Motor neuron (in vitro differentiated cells): ENCODE data around the gene PCBP4. TPM values are rescaled to one million over a fixed set of nuclear protein-coding genes. Genes with fewer than 3 reads are reported as not detected.
"Not testable (repeated sequence)": the region's sequence is repeated elsewhere in the genome, so short reads cannot be mapped to it uniquely, and the experiment has no call there.

Experiments
- ATAC-seq, 8 experiments: fragments of 200-7000 bp; cut with Tn5 transposase; replicated peaks in 6 of 8; 2 replicates each; pipeline ENCODE4 v1.8.0; 2021; ENCODE audit warnings: mild to moderate bottlenecking in 8 of 8, moderate library complexity in 8 of 8
- H3K27ac ChIP-seq, 2 donors: fragments of 250-450 bp; sonication (Bioruptor Pico); 2 replicates each; pipeline ENCODE4 v1.9.0; 2021; ENCODE audit warnings: antibody characterized with exemption in 2 of 2, mild to moderate bottlenecking in 2 of 2, moderate library complexity in 1 of 2
- H3K4me1 ChIP-seq, 2 donors: fragments of 250-450 bp; sonication (Bioruptor Pico); replicated peaks in 1 of 2; 2 replicates each; pipeline ENCODE4 v1.6.1; 2021; ENCODE audit warnings: antibody characterized with exemption in 2 of 2, mild to moderate bottlenecking in 2 of 2, moderate library complexity in 1 of 2
- H3K4me3 ChIP-seq, 5 donors: fragments of 250-450 bp; sonication (Bioruptor Pico); 2 replicates each; pipeline ENCODE4 v1.9.0; 2021; ENCODE audit warnings: antibody characterized with exemption in 5 of 5, mild to moderate bottlenecking in 5 of 5, moderate library complexity in 4 of 5
- WGBS, 10 experiments: fragments of 450-650 bp; shearing (Covaris generic); methylation state at CpG; one replicate each; pipeline ENCODE4 v1.0.0; 2022; 5-methylcytosine and 5-hydroxymethylcytosine counted together
- in situ Hi-C, 9 experiments: fragments of 400-800 bp; cut with MboI; loops; one replicate each; pipeline ENCODE4 v1.15.0; 2021; ENCODE audit warnings: low sequenced_read_pairs in 9 of 9, low pct_unique_long_range_greater_than_20kb in 2 of 9; ENCODE audit not compliant: unreplicated experiment in 9 of 9
- total RNA-seq, 8 experiments: library from RNA; unstranded; fragments of 300-600 nt; gene quantifications; 2 replicates each; pipeline versions ENCODE4 v1.2.3 to v1.2.4, GENCODE V29; 2022

PCBP4 gene
- total RNA-seq, 8 experiments from 2014 or later: 10.6 to 338 (median 121) TPM

- WGBS, 10 experiments: 79 to 100% (median 95%) methylated on average over 1 to 16 of the region's 25 CpGs; no CpG with 5 or more reads in 2 of the 10 experiments
- in situ Hi-C loops: no loop called here
- ATAC-seq: no peak
- H3K27ac ChIP-seq: no peak overlapping the region
- H3K4me1 ChIP-seq: peaks cover 7 to 8% of the 10 kb centered on the region in 2 donors
- H3K4me3 ChIP-seq: no peak overlapping the region
These were observed 31.1 kb downstream of the PCBP4 start for GRCh38 chr3:51935886-51936755.

DNA sequence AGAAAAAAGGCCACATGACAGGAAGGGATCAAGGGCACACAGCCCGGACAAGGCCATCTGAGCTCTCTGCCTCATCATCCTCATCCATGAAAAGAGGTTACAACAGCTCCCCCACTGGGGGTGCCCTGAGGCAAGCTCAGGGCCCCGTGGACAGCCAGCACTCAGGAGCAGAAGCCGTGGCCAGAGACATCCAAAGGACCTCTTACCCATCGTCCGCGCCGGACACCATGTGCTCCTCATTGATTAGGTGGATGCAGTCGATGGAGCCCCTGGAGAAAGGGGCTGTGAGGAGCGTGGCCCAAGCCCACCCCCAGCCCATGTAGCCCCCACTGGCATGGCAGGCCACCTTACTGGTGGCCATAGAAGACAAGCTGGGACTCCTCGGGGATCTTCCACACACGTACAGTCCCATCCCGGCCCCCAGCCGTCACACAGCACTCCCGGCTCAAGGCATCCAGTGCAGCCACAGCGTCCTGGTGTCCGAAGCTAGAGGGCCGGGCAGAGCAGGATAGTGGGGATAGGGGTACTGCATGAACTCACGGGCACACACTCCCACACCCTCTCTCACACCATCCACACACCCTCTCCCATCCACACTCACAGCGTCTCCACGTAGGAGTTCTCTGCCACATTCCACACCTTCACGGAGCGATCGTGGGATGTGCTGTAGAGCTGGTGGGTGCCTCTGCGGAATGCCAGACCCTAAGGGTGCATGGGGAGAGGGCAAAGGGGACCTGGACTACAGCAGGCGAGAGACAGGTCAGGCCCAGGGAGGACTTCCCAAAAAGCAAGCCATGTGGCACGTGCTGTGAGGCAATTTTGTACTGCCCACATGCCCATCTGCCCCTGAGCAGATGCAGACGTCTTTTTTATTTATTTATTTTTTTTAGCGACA lies 32.0 kb downstream of the PCBP4 start:
- Histone ChIP-seq H3K4me3 (no peak overlapping the region), H3K27ac (no peak overlapping the region), H3K4me1 (peaks cover 0 to under 1% of the 10 kb centered on the region in 2 donors)
- 64 to 100% (median 98%) methylated on average over 2 to 5 of the region's 28 CpGs; no CpG with 5 or more reads in 6 of the 10 experiments for WGBS, 10 experiments
- ATAC-seq: peak in 2 of 8 experiments; percentile 7 to 22
- in situ Hi-C loops: no loop called here

- Histone ChIP-seq H3K4me1 (no peaks in the 10 kb centered on the region), H3K4me3 (no peak overlapping the region), H3K27ac (no peak overlapping the region)
- ATAC-seq: peak in 2 of 8 experiments; percentile 8
- WGBS, 10 experiments: 90 to 100% (median 96%) methylated on average over 1 to 5 of the region's 11 CpGs; no CpG with 5 or more reads in 6 of the 10 experiments
- in situ Hi-C loops: no loop called here
These were observed 33.0 kb downstream of the PCBP4 start for GRCh38 chr3:51934139-51934850.

DNA sequence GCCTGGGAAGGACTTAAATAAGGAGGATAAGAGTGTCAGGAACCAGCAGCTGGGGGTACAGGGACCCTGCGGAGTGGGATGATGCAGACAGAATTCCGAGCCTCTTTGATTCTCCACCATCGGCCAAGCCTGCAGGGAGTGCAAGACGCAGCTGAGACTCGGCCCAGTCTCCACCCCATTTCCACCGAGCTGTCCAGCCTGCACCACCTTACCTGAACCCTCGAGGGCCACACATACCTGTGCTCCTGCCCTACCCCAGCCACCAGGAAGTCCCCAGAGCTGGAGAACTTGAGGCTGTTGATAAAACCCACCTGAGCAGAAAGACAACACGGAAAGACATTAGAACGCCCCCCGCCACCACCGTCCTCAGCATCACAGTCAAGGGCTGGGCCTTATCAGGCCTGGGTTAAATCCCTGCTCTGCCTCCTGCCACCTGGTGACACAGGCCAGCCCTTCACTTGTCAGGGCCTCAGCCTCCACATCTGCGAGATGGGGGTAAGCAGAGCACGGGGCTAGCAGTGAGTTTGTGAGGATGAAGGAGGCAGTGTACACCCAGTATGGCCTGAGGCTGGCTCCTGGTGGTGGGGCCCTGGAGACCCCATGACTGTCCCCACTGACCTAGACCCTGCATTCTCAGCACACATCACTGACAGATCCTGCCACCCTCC lies 33.6 kb downstream of the PCBP4 start:
- ATAC-seq: peak in 1 of 8 experiments; percentile 2
- H3K4me3 ChIP-seq: no peak overlapping the region
- H3K27ac ChIP-seq: no peak overlapping the region
- in situ Hi-C loops: no loop called here
- no peaks in the 10 kb centered on the region for H3K4me1 ChIP-seq
- WGBS, 10 experiments: 100% methylated on average over 1 to 2 of the region's 13 CpGs; no CpG with 5 or more reads in 8 of the 10 experiments

GRCh38 chr3:51932471-51933370 lies 34.5 kb downstream of the PCBP4 start:
- ATAC-seq: no peak
- in situ Hi-C loops: no loop called here
- Histone ChIP-seq H3K27ac (no peak overlapping the region), H3K4me3 (no peak overlapping the region), H3K4me1 (no peaks in the 10 kb centered on the region)
- WGBS, 10 experiments: 88 to 100% (median 92%) methylated on average over 2 to 6 of the region's 15 CpGs; no CpG with 5 or more reads in 7 of the 10 experiments

DNA sequence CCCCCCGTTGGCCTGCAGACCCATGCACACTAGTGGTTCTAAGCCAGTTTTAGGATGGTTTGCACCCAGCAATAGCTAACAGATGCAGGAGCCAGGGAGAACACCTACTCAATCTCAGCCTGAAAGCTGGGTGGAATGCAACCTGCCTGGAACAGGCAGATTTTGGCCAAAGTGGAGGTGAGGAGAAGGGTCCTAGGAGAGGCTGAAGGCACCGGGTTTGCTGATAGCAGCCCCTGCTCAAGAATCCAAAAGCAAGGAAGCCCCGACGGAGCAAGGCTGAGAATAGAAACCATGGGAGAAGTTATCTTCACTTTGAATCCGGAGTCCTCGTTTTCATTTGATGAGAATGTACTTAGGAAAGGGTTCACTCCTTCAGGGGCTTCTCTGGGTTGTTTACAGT lies 35.5 kb downstream of the PCBP4 start:
- in situ Hi-C loops: no loop called here
- Histone ChIP-seq H3K27ac (no peak overlapping the region), H3K4me1 (no peaks in the 10 kb centered on the region), H3K4me3 (no peak overlapping the region)
- 82 to 100% (median 90%) methylated on average over 1 to 5 of the region's 6 CpGs; no CpG with 5 or more reads in 3 of the 10 experiments for WGBS, 10 experiments
- ATAC-seq: no peak

DNA sequence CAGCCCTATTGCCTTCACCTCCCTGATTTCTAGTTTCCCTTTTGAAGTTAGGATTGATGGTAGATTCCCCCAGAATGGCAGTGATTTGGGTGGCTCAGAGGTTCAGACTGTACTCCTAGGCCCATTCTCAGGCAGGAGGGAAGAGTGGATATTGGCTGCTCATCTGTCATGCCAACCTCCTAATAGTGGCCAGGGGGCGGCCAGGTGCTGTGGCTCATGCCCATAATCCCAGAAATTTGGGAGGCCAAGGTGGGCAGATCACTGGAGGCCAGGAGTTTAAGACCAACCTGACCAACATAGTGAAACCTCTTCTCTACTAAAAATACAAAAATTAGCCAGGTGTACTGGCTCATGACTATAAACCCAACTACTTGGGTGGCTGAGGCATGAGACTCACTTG lies 36.8 kb downstream of the PCBP4 start:
- WGBS, 10 experiments: 100% methylated on average over 1 of the region's 1 CpG; no CpG with 5 or more reads in 7 of the 10 experiments
- ATAC-seq: no peak
- in situ Hi-C loops: no loop called here

DNA sequence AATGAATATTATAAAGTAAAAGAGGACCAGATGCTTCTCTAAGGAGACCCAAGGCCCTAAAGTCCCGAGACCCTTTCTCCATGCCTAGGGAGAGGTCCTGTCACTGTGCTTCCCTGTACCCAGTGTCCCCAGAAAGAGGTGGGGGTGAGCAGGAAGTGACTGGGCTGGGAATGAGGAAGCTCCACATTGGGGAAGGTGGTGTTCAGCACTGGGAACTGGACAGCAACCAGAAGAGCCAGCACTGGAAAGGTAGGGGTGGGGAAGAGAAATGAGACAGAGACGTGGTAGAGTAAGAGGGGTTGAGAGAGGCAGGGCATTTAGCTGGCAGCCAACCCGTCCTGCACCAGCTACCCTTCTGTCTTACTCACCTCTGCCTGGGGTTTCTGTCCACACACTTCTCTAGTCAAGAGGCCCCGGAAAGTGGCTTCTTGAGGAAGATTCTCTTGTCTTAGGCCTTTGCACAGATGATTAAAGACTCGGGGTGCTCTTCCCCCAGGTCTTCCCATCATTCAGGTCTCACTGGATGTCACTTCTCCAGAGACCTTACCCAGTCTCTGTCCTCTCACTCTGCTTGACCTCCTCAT lies 37.7 kb downstream of the PCBP4 start:
- H3K27ac ChIP-seq: no peak overlapping the region
- ATAC-seq: peak in 3 of 8 experiments; percentile 14 to 59 (median 21)
- H3K4me3 ChIP-seq: no peak overlapping the region
- no peaks in the 10 kb centered on the region for H3K4me1 ChIP-seq
- 43 to 100% (median 100%) methylated on average over 1 to 4 of the region's 5 CpGs; no CpG with 5 or more reads in 1 of the 10 experiments for WGBS, 10 experiments
- in situ Hi-C loops: no loop called here

More for the DNA sequence above, 36.8 kb downstream of the PCBP4 start:
- Histone ChIP-seq H3K4me1 (no peaks in the 10 kb centered on the region), H3K27ac (no peak overlapping the region), H3K4me3 (no peak overlapping the region)

DNA sequence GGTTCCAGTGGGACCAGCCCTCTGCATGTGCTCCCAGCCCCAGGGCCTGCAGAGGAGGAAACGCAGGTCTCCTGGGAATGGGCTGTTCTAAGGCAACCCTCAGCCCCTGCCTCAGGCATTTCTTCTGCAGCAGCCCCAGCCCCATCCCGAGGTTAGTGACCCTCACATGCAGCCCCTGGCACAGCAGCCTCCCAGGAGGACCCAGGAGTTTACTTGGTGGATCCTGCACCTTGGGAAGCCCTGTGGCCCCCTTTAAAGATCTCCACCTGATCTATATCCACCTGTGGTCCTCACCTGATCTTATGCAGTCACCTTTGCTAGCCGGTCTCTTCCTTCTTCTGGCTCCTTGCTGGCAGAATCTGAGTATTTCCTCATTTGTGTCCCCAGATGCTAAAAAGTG lies 38.3 kb downstream of the PCBP4 start:
- ATAC-seq, H3K4me1 ChIP-seq, H3K4me3 ChIP-seq, in situ Hi-C loops, H3K27ac ChIP-seq: not testable (repeated sequence)
- 70 to 100% (median 93%) methylated on average over 1 to 2 of the region's 3 CpGs; no CpG with 5 or more reads in 4 of the 10 experiments for WGBS, 10 experiments

- WGBS, 10 experiments: 61 to 92% (median 78%) methylated on average over 2 to 3 of the region's 7 CpGs; no CpG with 5 or more reads in 6 of the 10 experiments
- no peak for ATAC-seq
- in situ Hi-C loops: no loop called here
These were observed 38.8 kb downstream of the PCBP4 start for GRCh38 chr3:51928438-51928837.

More at GRCh38 chr3:51928438-51928837, 38.8 kb downstream of the PCBP4 start:
- Histone ChIP-seq H3K27ac (no peak overlapping the region), H3K4me1 (no peaks in the 10 kb centered on the region), H3K4me3 (no peak overlapping the region)
